Stimulated activated CD4-positive, alpha-beta T cell treated with anti-CD3 and anti-CD28 coated beads, Interleukin-4, amount 100 ng/mL, for 4 hours (primary cell): Measurements from ENCODE around the gene RNASE11.
"Not testable (repeated sequence)": the region's sequence is repeated elsewhere in the genome, so short reads cannot be mapped to it uniquely, and the experiment has no call there.

Experiments used
- DNase-seq, 2 experiments: peaks; one replicate each; pipeline ENCODE4 v3.0.0-alpha.2; 2020

RNASE11 gene

GRCh38 chr14:20578325-20578724 is 9.5 kb downstream of the RNASE11 start:
- no peak for DNase-seq

DNA sequence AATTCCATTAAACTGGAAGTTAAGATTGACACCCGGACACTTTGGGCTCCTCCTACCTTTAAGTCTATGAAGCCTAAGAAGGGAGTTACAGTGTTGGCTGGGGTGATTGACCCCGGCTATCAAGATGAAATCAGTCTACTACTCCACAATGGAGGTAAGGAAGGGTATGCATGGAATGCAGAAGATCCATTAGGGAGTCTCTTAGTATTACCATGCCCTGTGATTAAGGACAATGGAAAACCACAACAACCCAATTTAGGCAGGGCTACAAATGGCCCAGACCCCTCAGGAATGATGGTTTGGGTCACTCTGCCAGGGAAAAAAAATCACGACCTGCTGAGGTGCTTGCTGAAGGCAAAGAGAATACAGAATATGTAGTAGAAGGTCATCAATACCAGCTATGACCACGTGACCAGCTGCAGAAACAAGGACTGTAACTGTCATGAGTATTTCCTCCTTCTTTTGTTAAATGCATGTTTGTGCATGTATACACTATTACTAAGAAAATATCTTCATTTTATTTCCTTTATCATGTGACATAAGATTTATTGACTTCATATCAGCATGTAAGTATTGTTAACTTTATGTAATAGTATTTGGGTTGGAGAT is 15.3 kb downstream of the RNASE11 start:
- not testable (repeated sequence) for DNase-seq

- DNase-seq: not testable (repeated sequence)
Observed at GRCh38 chr14:20570720-20571119, 17.1 kb downstream of the RNASE11 start.

DNA sequence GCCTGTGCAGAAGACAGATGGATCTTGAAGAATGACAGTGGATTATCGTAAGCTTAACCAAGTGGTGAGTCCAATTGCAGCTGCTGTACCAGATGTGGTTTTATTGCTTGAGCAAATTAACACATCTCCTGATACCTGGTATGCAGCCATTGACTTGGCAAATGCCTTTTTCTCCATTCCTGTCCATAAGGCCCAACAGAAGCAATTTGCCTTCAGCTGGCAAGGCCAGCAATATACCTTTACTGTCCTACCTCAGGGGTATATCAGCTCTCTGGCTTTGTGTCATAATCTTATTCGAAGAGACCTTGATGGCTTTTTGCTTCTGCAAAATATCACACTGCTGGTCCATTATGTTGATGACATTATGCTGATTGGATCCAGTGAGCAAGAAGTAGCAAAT is 17.9 kb downstream of the RNASE11 start:
- DNase-seq: not testable (repeated sequence)

GRCh38 chr14:20569066-20569465 is 18.7 kb downstream of the RNASE11 start:
- no peak for DNase-seq

GRCh38 chr14:20568393-20568792 is 19.4 kb downstream of the RNASE11 start:
- DNase-seq: no peak

- DNase-seq: not testable (repeated sequence)
Observed at GRCh38 chr14:20567199-20567598, 20.6 kb downstream of the RNASE11 start.

DNA sequence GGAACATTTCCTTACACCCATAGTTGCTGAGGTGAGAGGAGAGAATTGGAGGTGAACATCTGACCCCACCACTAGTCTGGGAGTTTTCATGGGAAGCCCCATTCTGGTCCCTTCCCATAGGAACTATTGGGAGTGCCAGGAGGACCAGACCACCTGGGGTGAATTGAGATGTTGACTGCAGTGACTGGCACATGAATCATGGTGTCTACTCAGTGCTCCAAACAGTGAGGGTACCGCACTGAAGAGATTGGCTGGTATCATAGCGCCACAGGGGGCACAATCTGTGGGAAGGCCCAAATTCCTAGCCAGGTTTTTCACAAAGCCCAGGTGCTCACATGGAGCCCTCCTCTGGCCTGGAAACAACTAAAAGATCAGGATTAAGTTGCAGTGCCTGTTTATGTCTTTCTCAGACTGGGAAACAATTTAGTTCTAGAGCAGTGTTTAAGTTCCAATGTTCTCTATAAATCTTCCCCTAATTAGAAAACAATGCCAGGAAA is 23.3 kb downstream of the RNASE11 start:
- no peak for DNase-seq

- no peak for DNase-seq
Observed at GRCh38 chr14:20563971-20564370, 23.8 kb downstream of the RNASE11 start.

- no peak for DNase-seq
Observed at GRCh38 chr14:20560961-20561360, 26.8 kb downstream of the RNASE11 start, which contains the start of gene RNASE9. Gene RNASE9, minus strand, starts transcription at chr14:20561047.

DNA sequence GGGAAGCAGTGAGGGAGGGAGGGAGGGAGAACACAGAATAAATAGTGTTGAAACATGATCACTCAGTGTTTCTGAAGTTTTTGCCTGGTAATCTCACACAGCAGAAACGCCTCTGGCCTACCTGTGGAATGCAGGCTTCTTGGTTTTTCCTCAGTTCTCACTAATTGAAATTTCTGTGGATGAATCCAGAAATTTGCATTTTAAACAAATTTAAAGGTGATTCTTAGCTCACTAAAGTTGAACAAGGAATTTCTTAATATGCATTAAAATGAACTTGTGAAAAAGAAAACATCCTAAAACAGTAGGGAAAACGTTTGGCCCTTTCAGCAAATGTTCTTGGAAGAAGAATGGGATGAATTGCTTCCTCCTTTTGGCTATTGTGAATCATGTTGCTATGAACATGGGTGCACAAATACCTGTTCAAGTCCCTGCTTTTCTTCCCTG is 28.3 kb downstream of the RNASE11 start:
- no peak for DNase-seq

GRCh38 chr14:20557212-20557542 is 30.6 kb downstream of the RNASE11 start:
- no peak for DNase-seq

DNA sequence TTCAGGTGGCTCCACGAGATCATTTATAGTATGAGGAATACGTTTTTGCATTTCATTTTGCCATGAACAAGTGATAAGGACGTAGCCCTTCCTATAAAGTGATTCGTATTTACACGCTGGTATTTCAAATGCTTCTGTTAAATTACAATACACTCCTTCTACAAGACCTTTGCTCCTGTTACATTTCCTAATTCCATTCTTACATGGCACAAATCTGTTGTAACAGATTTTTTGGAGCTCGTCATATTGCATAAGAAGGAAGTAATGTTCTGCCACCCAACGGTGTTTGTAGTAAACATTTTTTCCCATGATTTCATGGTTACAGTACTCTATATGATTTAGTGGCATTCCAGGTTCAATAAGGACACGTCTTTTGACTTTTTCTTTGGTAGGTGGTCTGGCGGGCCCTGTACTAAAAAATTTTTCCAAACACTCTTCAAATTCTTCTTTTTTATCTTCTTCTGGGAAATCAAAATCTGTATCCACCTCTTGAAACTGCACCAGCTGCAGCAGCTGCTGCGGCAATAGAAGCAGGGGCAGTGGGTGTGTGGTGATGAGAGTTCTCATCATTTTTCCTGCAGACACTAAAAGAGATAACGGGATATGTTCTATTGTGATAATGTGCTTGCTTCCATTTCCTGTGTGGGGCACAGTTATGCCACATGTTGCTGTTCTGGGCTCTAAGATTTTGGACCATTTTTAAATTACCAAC is 31.1 kb downstream of the RNASE11 start:
- DNase-seq: no peak

- no peak for DNase-seq
Observed at GRCh38 chr14:20555845-20556244, 32.0 kb downstream of the RNASE11 start.

DNA sequence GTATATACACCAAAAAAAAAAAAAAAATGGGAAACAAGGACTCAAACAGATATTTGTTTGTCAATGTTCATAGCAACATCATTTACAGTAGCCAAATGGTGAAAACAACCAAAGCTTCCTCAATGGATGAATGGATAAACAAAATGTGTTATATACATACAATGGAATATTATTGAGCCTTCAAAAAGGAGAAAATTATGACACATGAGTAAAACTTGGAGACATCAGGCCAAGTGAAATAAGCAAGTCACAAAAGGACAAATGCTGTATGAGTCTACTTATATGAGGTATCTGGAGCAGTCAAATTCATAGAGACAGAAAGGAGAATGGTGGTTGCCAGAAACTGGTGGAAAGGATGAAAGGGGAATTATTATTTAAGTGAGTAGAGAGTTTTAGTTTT is 34.8 kb downstream of the RNASE11 start:
- no peak for DNase-seq

GRCh38 chr14:20551606-20552005 is 36.2 kb downstream of the RNASE11 start:
- no peak for DNase-seq

DNA sequence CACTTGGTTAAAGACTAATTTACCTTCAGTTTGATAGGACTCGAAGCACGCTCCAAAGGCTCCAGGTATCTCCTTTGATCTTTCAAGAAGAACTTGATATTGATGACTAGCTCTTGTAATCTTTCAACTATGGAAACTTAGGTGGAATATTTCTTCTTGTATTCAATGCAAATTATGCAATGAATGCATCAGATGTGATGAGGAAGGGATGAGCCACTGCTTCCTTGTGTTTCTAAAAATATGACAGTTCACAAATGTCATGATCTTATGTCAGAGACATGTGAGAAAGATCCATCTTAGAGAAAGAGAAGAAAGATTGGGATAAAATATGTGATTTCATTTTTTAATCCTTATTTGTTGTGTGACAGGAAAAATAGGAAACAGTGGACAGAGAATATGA is 36.9 kb downstream of the RNASE11 start:
- DNase-seq: no peak

- DNase-seq: no peak
Observed at GRCh38 chr14:20548414-20549158, 39.2 kb downstream of the RNASE11 start.

- DNase-seq: no peak
Observed at GRCh38 chr14:20546877-20547276, 40.9 kb downstream of the RNASE11 start.

DNA sequence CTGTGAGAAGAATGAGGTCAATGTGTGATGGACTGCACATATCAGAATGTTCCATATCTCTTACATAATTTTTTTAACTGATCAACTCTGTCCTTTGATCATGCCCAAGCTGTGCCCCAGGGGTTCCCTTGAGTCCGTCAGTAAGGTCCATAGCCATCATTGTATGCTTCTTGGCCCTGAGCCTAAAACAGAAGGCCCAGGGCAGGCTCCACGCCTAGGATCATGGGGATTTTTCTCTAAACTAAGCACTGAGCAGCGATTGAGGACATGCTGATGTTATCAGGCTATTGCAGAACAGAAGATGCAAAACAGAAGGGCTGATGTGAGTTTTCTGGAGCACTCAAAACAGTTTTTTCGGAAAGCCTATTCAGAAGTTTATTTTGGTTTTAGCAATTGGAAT is 47.9 kb downstream of the RNASE11 start:
- DNase-seq: no peak
